ENCODE results near the gene UBAP1.
"Not testable (repeated sequence)": the region's sequence is repeated elsewhere in the genome, so short reads cannot be mapped to it uniquely, and the experiment has no call there.

Gene UBAP1

GRCh38 chr9:34226144-34226760 lies 47.4 kb downstream of the UBAP1 start:
- DNase-seq: not testable (repeated sequence)

- DNase-seq: no peak
Measured at GRCh38 chr9:34227445-34227844, 48.6 kb downstream of the UBAP1 start.

- DNase-seq: no peak
Measured at GRCh38 chr9:34230556-34230955, 51.7 kb downstream of the UBAP1 start.

DNA sequence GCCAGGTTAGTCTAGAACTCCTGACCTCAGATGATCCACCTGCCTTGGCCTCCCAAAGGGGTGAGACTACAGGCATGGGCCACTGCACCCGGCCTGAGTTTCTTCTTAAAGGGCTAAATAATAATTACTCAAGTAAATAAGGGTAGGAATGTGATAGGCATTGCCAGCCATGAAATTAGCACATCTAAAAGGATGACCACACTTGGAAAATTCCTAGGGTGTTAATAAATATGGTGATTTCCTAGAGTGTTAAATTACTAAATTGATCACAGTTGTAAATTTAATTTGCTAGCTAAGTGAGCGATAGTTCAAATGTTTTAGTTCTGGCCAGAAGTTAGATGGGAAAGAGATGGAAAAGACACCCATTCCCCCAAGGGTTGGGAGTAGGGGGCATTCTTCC lies 53.4 kb downstream of the UBAP1 start:
- DNase-seq: no peak

DNA sequence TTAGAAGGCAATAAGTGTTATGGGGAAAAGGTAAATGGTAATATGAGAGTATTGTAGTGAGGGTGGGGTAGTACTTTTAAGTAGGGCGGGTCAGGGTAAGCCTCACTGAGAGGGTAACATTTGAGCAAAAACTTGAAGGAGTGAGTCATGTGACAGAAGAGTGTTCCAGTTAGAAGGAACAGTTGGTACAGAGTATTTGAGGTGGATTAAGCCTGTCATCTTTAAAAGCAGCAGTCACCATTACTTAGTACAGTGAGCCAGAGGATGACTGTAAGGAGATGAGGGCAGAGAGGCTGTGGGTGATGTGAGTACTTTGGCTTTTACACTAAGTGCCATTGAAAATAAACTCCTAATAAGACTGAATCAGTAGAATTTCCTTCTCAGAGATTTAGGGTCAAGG lies 54.8 kb downstream of the UBAP1 start:
- DNase-seq: no peak

GRCh38 chr9:34237836-34238235 lies 59.0 kb downstream of the UBAP1 start:
- DNase-seq: no peak

- DNase-seq: no peak
Measured at GRCh38 chr9:34240006-34240405, 61.2 kb downstream of the UBAP1 start.

GRCh38 chr9:34242830-34243229 lies 64.0 kb downstream of the UBAP1 start:
- DNase-seq: no peak

DNA sequence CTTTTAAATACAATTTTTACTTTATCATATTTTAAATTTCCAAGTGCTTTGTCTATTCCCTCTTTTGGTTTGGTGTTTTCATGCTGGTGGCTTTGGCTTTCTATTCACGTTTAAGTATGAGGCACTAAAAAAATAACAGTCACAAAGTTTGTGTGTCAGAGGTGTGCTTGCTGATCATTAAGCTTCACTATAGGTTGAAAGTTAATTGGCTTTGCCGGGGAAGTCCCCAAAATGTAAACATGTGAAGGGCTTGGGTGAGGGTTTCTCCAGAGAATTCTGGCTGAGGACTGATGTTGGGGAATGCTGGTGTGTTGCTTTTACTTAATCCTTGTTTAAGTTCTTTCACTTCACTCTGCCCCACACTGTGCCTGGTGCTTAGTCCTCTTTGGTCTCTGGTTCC lies 66.4 kb downstream of the UBAP1 start:
- DNase-seq: not testable (repeated sequence)

- no peak for DNase-seq
Measured at GRCh38 chr9:34246453-34246852, 67.6 kb downstream of the UBAP1 start.

- not testable (repeated sequence) for DNase-seq
Measured at GRCh38 chr9:34247782-34248181, 68.9 kb downstream of the UBAP1 start.

- DNase-seq: no peak
Measured at GRCh38 chr9:34249274-34249673, 70.4 kb downstream of the UBAP1 start.

DNA sequence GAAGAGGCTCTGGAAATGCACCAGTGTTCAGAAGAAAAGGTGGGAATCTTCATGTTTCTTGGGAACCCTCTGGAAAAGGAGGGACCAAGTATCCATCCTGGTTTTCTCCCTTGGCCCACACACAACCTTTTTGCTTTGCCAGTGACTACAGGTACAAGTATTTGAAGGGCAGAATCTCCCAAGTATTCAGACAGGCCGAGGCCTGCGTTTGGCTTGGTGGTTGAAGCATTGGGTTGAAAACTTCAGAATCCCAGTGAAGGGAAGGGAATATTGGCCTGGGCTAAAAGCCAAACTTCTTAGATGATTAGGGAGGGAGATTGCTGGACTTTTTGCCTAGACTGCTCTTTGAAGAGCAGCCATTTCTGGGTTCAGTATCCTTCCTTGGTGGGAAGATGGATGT lies 71.9 kb downstream of the UBAP1 start:
- DNase-seq: no peak

GRCh38 chr9:34252016-34252415 lies 73.2 kb downstream of the UBAP1 start:
- DNase-seq: no peak

GRCh38 chr9:34252670-34253459 lies 74.0 kb downstream of the UBAP1 start:
- DNase-seq: peak; percentile 54

DNA sequence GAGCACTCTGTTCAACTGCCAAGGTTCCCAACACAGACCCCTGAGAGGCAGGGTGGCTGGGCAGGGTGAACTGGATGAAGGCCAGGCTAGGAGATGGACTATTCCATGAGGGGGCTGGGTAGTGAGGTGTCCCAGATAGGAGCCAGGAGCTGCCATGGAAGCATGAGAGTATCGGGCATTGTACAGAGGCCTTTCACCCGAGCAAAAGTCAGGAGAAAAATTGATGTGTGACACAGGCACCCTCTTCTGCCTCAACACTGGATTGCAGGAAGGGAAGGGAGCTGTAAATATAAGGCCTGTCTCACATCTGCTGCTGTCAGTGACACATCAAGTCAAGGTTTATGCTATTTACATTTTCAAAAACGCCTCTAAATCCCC lies 74.6 kb downstream of the UBAP1 start:
- DNase-seq: no peak

DNA sequence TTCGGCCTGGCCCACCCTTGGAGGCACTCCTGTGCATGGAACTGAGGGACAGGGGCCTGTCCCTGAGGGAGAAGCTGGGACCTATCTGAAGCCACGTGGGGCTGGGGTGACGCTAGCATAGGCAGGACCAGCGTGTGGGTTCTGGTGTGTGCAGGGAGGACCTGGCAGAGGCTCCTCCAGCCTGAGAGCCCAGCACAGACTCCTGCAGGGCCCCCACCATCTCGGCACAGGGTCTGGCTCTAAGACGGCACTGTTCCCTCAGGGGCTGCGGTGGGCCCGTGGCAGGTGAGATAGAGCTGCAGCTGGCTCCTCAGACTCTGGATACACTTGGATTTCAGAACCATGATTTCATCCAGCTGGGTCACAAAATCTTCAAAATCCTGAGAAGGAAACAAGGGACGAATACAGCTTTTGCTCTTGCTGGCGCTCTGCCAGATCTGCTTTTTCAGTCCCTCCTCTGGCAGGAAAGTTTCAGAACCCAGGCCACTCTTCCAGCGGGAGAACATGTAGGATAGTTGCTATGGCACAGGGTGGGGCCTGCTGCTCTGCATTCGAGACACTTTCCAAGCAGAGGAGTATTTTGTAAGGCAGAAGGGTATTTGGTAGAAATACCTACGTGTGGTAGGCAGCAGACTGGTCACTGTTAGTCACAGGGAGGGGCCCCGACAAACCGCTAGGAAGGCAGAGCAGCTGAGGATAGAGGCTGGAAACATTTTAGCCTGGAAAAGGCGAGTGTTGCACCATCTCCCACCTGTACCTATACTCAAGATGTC lies 75.5 kb downstream of the UBAP1 start:
- no peak for DNase-seq

DNA sequence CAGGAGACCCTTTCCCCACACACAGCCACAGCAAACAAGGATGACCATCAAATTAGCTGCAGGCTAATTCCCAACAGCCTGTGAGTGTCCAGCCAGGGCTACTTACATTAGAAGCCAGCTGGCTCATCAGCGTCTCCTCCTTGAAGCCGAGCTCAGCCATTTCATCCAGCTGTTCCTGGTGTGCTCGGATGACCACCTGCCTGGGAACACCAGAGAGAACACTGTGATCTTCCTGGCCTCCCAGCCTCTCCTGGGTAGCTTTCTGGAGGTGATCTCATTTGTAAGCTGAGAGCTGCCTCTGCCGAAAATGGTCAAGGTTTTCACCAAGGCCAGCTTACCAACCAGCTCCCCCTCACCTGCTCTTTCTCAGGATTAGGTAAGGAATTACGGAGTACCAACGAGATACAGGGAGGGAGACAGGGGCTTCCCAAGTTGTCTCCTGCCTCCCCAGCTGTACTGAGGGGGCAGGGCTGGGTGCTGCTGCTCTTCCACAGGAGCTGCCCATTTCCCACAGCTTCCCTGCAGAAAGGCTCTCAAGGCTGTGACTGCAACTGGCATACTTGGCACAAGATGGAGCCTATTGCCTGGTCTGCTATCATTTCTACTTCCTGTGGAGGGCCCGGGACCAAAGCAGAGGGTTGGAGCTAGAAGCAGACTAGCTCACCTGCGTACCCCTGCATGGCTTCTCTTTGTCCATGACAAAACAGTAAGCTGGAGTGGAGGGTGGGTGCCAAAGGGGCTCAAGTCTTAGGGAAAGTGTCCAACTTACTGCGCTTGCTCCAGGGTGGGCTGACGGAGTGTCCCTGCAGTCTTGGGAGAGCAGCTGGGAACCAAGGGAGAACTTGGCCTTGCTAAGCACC lies 76.4 kb downstream of the UBAP1 start:
- no peak for DNase-seq

GRCh38 chr9:34256104-34256503 lies 77.3 kb downstream of the UBAP1 start:
- DNase-seq: no peak

DNA sequence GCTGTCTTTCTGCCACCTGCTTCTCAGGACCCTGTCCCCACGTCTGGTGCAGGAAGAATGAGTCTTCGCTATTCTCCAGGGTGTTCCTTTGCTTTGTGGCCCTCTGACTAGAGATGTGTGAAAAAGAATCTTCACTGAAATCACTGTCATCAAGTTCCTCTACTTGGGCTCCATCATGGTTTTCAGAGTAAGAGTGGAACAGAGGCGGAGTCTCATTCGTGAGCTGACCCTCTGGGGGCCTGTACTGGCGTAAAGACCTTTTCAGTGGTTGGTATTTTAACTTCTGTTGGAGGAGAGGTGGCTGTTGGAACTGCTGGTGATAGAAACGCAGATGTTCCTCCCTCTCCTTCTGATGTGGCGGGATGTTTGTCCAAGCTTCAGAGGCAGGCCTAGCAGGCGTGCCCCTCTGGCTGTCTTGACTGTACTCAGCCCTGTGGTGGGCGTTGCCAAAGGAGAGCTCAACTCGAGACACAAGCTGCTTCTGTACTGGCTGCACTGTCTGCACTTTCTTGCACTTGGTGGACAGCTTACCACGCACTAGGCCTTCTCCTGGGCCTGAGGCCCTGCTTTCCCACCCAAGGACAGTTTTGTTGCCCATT lies 78.2 kb downstream of the UBAP1 start:
- no peak for DNase-seq

GRCh38 chr9:34259315-34259714 lies 80.5 kb downstream of the UBAP1 start:
- no peak for DNase-seq

DNA sequence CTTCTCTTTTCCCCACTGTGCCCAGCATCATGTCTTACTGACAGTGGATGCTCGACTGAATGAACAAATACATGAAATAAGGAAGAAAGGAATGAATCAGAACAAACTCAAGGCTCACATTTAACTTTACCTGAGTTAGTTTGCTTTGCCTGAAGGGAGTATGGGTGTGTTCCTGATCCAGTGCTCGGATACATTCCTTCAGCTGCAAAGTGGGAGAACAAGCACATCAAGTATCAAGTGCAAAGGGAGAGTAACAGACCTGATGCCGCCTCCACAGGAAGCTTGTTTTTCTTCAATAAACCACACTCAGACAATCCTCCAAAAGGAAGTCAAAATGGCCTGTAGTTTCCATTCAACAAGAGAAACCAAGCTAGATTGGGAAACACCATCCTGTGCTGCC lies 84.1 kb downstream of the UBAP1 start:
- DNase-seq: no peak

DNA sequence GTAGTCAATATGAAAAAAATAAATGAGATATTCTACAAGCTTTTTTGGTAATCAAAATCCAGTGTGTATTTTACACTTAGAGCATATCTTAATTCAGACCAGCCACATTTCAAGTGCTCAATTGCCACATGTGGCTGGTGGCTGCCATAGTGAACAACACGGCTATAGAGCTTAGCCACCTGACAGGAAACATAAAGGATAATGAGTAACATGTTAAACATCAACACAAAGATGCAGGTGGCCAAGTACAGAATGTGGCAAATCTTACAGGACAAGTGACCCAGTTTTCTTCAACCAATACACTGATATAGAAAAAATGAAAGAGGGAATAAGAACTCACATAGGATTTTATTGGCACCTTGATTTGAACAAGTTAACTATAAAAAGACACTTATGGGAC lies 88.8 kb downstream of the UBAP1 start:
- no peak for DNase-seq

Data from activated CD4-positive, alpha-beta T cell treated with anti-CD3 and anti-CD28 coated beads, Interleukin-2, amount 50 U/mL, for 1 hour (primary cell).